ENCODE data around the gene NCOA7. TPM values are rescaled to one million over a fixed set of nuclear protein-coding genes. Genes with fewer than 3 reads are reported as not detected.

The NCOA7 gene
- polyA plus RNA-seq, 1 of the 3 experiments (the other 2 are of a cell fraction): 16.3 TPM

- Histone ChIP-seq H2AFZ (ENCODE audit: low read depth) (no peak overlapping the region), H3K9me2 (no peaks in the 10 kb centered on the region), H3K79me2 (ENCODE audit: insufficient read depth) (peaks cover 8% of the 10 kb centered on the region), H3K36me3 (replicated peaks in 1 of 2; ENCODE audit: control insufficient read depth in 1 of 2, insufficient read depth in 2 of 2, low read length in 1 of 2) (peaks cover 13 to 27% of the 10 kb centered on the region in 2 experiments), H3K9ac (no peak overlapping the region), H3K4me2 (peak overlapping the region; percentile 68; the same call in 1 of the 2 replicates), H3K9me3 (no peaks in the 10 kb centered on the region), H3K27ac (ENCODE audit: low read depth in 2 of 2, low read length in 1 of 2) (peak overlapping the region; percentile 19 to 53; a peak in 3 of 4 replicates), H3K4me1 (ENCODE audit: control insufficient read depth in 1 of 2, insufficient read depth in 2 of 2, low read depth in 1 of 2, low read length in 1 of 2) (peaks cover 21 to 34% of the 10 kb centered on the region in 2 experiments; a peak in 3 of 4 replicates), H3F3A (replicated peaks; ENCODE audit: insufficient read depth) (no peaks in the 10 kb centered on the region), H4K20me1 (ENCODE audit: insufficient read depth) (no peaks in the 10 kb centered on the region), H3K27me3 (ENCODE audit: insufficient read depth) (no peaks in the 10 kb centered on the region), H3K4me3 (ENCODE audit: low read depth in 2 of 2, low read length in 1 of 2) (no peak overlapping the region)
- DNase-seq: no peak
- POLR2A ChIA-PET: no interaction called here
- TF ChIP-seq CHD2 (IDR thresholded peaks at IDR 0.05; ENCODE audit: low read length, partially characterized antibody): no peak
- no peak for TF ChIP-seq JUND (IDR thresholded peaks at IDR 0.05)
- TF ChIP-seq NFIC (IDR thresholded peaks at IDR 0.05; ENCODE audit: borderline replicate concordance): no peak
- TF ChIP-seq GATA2 (CRISPR knock-in tag; IDR thresholded peaks at IDR 0.05): no peak
- no peak for TF ChIP-seq MAX (IDR thresholded peaks at IDR 0.05; ENCODE audit: low read depth)
- no peak for TF ChIP-seq EZH2phosphoT487 (IDR thresholded peaks at IDR 0.05; ENCODE audit: borderline replicate concordance, low read depth)
- no peak for TF ChIP-seq MXI1 (IDR thresholded peaks at IDR 0.05; ENCODE audit: low read depth, low read length)
- TF ChIP-seq TEAD4 (IDR thresholded peaks at IDR 0.05; ENCODE audit: borderline replicate concordance, insufficient read depth): no peak
- WGBS (ENCODE audit: low lambda C conversion rate): 65% methylated on average over 4 of the region's 4 CpGs
- CTCF ChIA-PET: interaction anchor here (2.0 kb wide), 1 partner anchor 27 kb away, joined by 10 read pairs; the partner anchor contains the start of gene NCOA7
Observed at GRCh38 chr6:125818772-125819260, 28.1 kb downstream of the NCOA7 start.

- 95% methylated on average over 4 of the region's 4 CpGs for WGBS (ENCODE audit: low lambda C conversion rate)
- Histone ChIP-seq H3K27ac (ENCODE audit: low read depth in 2 of 2, low read length in 1 of 2) (no peak overlapping the region; a peak in 1 of 4 replicates), H3K9me2 (no peaks in the 10 kb centered on the region), H2AFZ (ENCODE audit: low read depth) (no peak overlapping the region), H3K9me3 (no peaks in the 10 kb centered on the region), H3K9ac (no peak overlapping the region), H3F3A (replicated peaks; ENCODE audit: insufficient read depth) (no peaks in the 10 kb centered on the region), H3K79me2 (ENCODE audit: insufficient read depth) (no peaks in the 10 kb centered on the region; the same call in 1 of the 2 replicates), H3K4me1 (ENCODE audit: control insufficient read depth in 1 of 2, insufficient read depth in 2 of 2, low read depth in 1 of 2, low read length in 1 of 2) (peaks cover 18 to 36% of the 10 kb centered on the region in 2 experiments; a peak in 3 of 4 replicates), H3K27me3 (ENCODE audit: insufficient read depth) (no peaks in the 10 kb centered on the region), H3K36me3 (replicated peaks in 1 of 2; ENCODE audit: control insufficient read depth in 1 of 2, insufficient read depth in 2 of 2, low read length in 1 of 2) (peaks cover 14 to 27% of the 10 kb centered on the region in 2 experiments), H3K4me3 (ENCODE audit: low read depth in 2 of 2, low read length in 1 of 2) (no peak overlapping the region), H3K4me2 (no peak overlapping the region), H4K20me1 (ENCODE audit: insufficient read depth) (no peaks in the 10 kb centered on the region)
- no peak for DNase-seq
- ChIA-PET CTCF (interaction anchor here (0.7 to 1.6 kb wide), 3 partner anchors 29 to 137 kb away, joined by 3 to 7 read pairs (median 4); partner anchors contain the start of gene NCOA7), POLR2A (no interaction called here)
- TF ChIP-seq TEAD4 (IDR thresholded peaks at IDR 0.05; ENCODE audit: borderline replicate concordance, insufficient read depth) (no peak), EP300 (IDR thresholded peaks at IDR 0.05; ENCODE audit: borderline replicate concordance in 1 of 2, low read depth in 1 of 2, low read length in 1 of 2) (no peak), ELF1 (IDR thresholded peaks at IDR 0.05) (no peak), RFX5 (IDR thresholded peaks at IDR 0.05; ENCODE audit: low read length) (no peak), PBX3 (IDR thresholded peaks at IDR 0.05) (no peak), TCF12 (IDR thresholded peaks at IDR 0.05) (no peak), RAD21 (IDR thresholded peaks at IDR 0.05; ENCODE audit: low read length) (no peak), MAX (IDR thresholded peaks at IDR 0.05; ENCODE audit: low read depth) (no peak), NFIC (IDR thresholded peaks at IDR 0.05; ENCODE audit: borderline replicate concordance) (no peak), SIN3A (IDR thresholded peaks at IDR 0.05; ENCODE audit: borderline replicate concordance, low read depth, low read length) (no peak), SMC3 (IDR thresholded peaks at IDR 0.05; ENCODE audit: low read depth, low read length) (no peak), USF2 (IDR thresholded peaks at IDR 0.05; ENCODE audit: borderline replicate concordance, low read depth, low read length) (no peak), EZH2phosphoT487 (IDR thresholded peaks at IDR 0.05; ENCODE audit: borderline replicate concordance, low read depth) (no peak), RCOR1 (IDR thresholded peaks at IDR 0.05; ENCODE audit: low read length) (no peak), IRF3 (IDR thresholded peaks at IDR 0.05; ENCODE audit: low read depth, low read length) (no peak)
Observed at GRCh38 chr6:125819535-125820326, 29.0 kb downstream of the NCOA7 start.

Data from SK-N-SH (cell line).